ENCODE measurements around the gene ESRRG.
A peak's percentile ranks its signal among the peaks of the same experiment; 100 is the strongest.

ESRRG gene

GRCh38 chr1:216750961-216751360 is 27.7 kb upstream of the ESRRG start:
- TF ChIP-seq CTCF (IDR thresholded peaks at IDR 0.05; ENCODE audit: insufficient read depth, low read depth, low read length, missing control alignments): no peak
- no peak for DNase-seq (ENCODE audit: low read depth)
- no peak overlapping the region for H3K4me3 ChIP-seq (ENCODE audit: low read depth, low read length)

DNA sequence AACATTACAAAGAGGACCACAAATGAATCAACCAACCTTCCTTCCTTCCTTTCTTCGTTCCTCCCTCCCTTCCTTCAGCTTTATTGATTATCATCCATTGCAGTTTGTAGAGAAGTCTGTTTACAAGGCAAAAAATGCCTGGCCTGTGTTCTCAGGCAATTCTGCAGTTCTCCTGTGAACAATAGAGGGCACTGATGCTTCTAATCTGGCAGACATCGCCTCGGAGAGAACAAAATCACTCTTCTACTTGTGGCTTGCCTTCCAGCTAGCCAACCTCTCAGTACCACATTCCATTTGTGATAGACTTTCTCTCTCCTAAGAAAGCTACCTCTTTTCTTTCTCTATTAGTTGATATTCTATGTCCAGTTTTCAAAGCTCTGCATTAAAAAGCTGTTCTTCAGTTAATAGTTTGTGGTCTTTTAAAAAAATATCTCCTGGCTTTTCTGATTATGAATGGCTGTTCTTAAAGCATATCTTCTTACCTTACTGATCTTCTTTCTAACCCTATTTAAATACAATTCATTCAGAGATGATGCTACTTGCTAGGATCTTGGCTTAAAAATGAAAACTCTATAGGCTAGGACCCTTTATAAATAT is 26.9 kb upstream of the ESRRG start:
- TF ChIP-seq CTCF (IDR thresholded peaks at IDR 0.05; ENCODE audit: insufficient read depth, low read depth, low read length, missing control alignments): peak; percentile 50
- H3K4me3 ChIP-seq (ENCODE audit: low read depth, low read length): no peak overlapping the region
- DNase-seq (ENCODE audit: low read depth): peak; percentile 37

DNA sequence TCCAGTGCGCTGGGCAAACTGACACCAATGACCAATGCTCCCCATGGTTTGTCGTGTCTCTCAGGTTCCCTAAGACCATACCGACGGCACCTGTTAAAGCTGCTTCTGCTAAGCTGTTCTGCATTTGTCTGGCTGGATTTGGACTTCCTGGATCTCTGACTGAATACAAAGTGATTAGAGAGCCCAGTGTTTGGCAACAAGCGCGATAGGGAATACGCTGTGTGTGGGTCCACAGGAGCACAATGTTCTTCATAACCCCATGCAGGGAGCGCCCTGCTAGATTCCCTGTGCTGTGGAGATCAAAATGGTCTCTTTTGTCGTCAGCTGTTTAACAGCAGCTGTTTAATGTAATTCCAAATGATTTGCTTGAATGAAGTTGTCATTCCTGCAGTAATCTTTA is 26.0 kb upstream of the ESRRG start:
- no peak for TF ChIP-seq CTCF (IDR thresholded peaks at IDR 0.05; ENCODE audit: insufficient read depth, low read depth, low read length, missing control alignments)
- DNase-seq (ENCODE audit: low read depth): no peak
- no peak overlapping the region for H3K4me3 ChIP-seq (ENCODE audit: low read depth, low read length)

DNA sequence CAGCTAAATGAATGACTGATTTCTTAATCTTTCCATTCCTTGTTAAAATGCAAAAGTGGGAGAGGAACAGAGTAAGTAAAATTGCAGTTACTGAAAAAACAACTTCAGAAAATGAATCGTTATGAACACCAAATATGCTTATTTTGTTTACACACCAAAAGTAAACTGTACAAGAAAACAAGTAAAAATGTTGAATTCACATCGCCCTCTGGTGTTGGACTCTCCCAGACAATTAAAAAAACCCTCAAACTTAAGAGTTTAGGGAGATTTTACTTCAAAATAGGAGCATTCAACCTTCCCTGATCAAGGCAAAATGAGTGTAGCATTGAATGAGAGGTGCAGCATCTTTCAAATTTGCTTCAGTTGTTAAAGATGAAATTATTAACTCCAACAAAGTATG is 19.4 kb upstream of the ESRRG start:
- H3K4me3 ChIP-seq (ENCODE audit: low read depth, low read length): no peak overlapping the region
- DNase-seq (ENCODE audit: low read depth): no peak
- TF ChIP-seq CTCF (IDR thresholded peaks at IDR 0.05; ENCODE audit: insufficient read depth, low read depth, low read length, missing control alignments): no peak

DNA sequence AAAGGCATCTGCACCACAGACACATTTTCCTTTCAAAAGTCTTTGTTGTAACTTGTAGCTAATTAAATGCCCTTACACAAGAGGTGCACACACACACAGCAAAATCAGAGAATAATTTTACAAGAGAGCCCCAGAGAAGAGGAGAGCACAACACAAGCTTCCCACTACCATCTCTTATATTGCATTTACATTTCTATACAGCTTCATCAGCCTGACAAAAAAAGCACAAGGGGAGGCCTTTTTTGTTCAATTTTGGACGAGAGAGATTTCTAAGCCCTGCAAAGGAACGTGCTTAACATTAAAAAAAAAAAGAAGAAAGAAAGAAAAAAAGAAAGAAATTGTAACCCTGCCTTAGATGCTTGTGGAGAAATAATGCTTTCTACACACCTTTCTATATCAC is 17.1 kb upstream of the ESRRG start:
- H3K4me3 ChIP-seq (ENCODE audit: low read depth, low read length): no peak overlapping the region
- no peak for TF ChIP-seq CTCF (IDR thresholded peaks at IDR 0.05; ENCODE audit: insufficient read depth, low read depth, low read length, missing control alignments)
- no peak for DNase-seq (ENCODE audit: low read depth)

DNA sequence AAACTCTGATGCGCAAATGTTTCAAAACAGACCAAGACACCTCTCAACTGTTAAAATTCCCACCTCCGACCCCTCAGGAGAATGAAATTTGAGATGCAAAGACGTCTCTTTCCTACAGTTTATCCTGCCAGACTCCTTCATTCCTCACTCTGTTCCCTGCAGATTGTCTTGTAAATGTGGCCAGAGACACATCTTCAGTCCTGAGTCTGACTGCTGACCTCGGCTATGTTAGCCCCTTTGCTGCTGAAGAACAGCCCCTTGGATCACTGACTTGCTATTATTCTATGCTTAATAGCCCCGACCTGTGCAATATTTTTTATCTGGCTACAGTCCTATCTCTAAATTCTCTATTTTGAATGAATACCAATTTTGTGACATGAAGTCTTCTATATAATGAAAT is 16.6 kb upstream of the ESRRG start:
- no peak for DNase-seq (ENCODE audit: low read depth)
- H3K4me3 ChIP-seq (ENCODE audit: low read depth, low read length): no peak overlapping the region
- TF ChIP-seq CTCF (IDR thresholded peaks at IDR 0.05; ENCODE audit: insufficient read depth, low read depth, low read length, missing control alignments): no peak

- no peak for TF ChIP-seq CTCF (IDR thresholded peaks at IDR 0.05; ENCODE audit: insufficient read depth, low read depth, low read length, missing control alignments)
- no peak overlapping the region for H3K4me3 ChIP-seq (ENCODE audit: low read depth, low read length)
- DNase-seq (ENCODE audit: low read depth): no peak
Measured at GRCh38 chr1:216732121-216732520, 8.9 kb upstream of the ESRRG start.

Data from GM12865 (cell line).